Urinary bladder (tissue), 4 donors: ENCODE data around the gene APOH. TPM values are rescaled to one million over a fixed set of nuclear protein-coding genes. Genes with fewer than 3 reads are reported as not detected.

Experiments used
- DNase-seq: peaks from one replicate; pipeline ENCODE4 v3.0.0-alpha.2; 2015; ENCODE audit errors: extremely low spot score
- H3K27ac ChIP-seq: one replicate; pipeline ENCODE4 v1.5.1; 2013; ENCODE audit warnings: low read depth, mild to moderate bottlenecking, moderate library complexity
- H3K36me3 ChIP-seq: one replicate; pipeline ENCODE4 v1.6.1; 2013; ENCODE audit warnings: mild to moderate bottlenecking, moderate library complexity; ENCODE audit not compliant: insufficient read depth
- H3K4me1 ChIP-seq: one replicate; pipeline ENCODE4 v1.6.1; 2013; ENCODE audit warnings: mild to moderate bottlenecking, moderate library complexity; ENCODE audit not compliant: insufficient read depth
- H3K4me3 ChIP-seq: one replicate; pipeline ENCODE4 v1.5.1; 2013; ENCODE audit warnings: low read depth, low read length
- WGBS: extraction: QIAGEN DNeasy Blood & Tissue Kit; methylation state at CpG from one replicate; pipeline ENCODE4 v1.1.7; 2013; 5-methylcytosine and 5-hydroxymethylcytosine counted together
- polyA plus RNA-seq: library from polyadenylated mRNA; stranded (reverse); fragments of 200-250 nt; gene quantifications from one replicate; pipeline ENCODE4 v1.2.3, GENCODE V29; 2013
- small RNA-seq: library from RNA; depleted of rRNA; stranded (forward); fragments of <200 nt; gene quantifications from one replicate; pipeline ENCODE3, GENCODE V24; 2014
- total RNA-seq: library from RNA; depleted of rRNA; stranded (reverse); fragments of >200 nt; gene quantifications from one replicate; pipeline ENCODE4 v1.2.3, GENCODE V29; 2014
- donor health status: healthy with polysubstance abuse.
- donor health status: healthy.

APOH gene
- total and polyA plus RNA-seq, 2 donors, result 3.3 TPM; not detected in 1

DNA sequence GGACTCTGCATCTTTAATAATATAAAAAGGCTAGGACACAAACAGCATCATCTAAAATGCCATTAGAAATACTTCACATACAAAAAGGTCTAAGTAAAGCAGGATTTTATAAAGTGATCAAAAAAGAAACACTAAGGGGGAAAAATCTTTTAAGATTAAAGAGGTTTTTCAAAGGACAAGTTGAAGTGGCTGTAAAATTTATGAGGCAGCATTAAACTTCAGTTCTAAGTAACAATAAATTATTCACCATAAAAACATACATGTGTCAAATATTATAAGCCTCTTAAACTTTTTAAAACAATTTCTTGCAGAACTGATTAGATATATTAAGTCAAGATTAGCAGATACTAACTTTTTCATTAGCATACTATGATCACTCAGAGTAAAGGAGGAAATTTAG lies 58.0 kb downstream of the APOH start:
- Histone ChIP-seq H3K4me3 (no peak overlapping the region), H3K27ac (no peak overlapping the region), H3K4me1 (no peaks in the 10 kb centered on the region), H3K36me3 (no peaks in the 10 kb centered on the region)
- no peak for DNase-seq

DNA sequence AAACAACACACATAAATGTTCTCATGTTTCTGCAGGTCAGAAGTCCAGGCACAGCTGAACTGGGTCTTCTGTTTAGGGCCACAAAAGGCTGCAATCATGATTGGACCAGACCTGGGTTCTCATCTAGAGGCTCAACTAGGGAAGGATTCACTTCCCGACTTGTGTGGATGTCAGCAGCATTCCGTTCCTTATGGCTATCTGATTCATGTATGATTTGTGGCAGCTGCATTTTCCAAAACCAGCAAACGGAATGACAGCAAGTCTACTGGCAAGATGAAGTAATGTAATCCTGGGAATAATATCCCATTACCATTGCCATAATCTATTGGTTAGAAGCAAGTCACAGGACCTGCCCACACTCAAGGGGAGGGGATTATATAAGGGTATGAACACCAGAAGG lies 59.4 kb downstream of the APOH start:
- no peak overlapping the region for H3K4me3 ChIP-seq
- peak overlapping the region; percentile 10 for H3K27ac ChIP-seq
- H3K4me1 ChIP-seq, result no peaks in the 10 kb centered on the region
- H3K36me3 ChIP-seq, result no peaks in the 10 kb centered on the region
- WGBS, result 68% methylated on average over 3 of the region's 3 CpGs
- no peak for DNase-seq

DNA sequence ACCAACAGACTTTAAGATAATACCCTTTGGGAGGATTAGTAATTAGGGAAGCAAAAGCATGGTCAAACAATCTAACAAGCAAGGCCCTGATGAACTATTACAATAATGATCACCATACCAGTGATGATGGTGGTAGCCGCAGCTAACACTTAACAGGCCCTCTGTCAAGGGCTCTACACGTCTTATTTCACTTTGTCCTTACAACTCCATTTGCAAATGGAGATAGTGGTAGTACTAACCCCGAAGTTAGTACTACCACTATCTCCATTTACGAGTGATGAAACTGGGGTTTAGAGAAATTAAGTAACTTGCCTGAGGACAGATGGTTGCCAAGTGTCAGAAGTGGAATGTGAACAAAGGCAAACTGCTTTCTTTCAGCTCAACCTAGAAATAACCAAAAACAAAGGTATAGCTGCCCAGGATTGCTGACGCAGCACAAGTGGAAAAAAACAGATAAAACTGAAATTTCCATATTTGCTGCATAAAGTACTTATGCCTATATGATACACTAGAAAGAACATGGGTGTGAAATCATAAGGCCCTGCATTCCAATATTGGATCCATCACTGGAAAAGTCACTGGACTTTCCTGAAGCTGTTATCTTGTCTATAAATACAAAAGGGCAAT lies 61.9 kb downstream of the APOH start:
- DNase-seq, result no peak
- no peaks in the 10 kb centered on the region for H3K4me1 ChIP-seq
- H3K4me3 ChIP-seq, result no peak overlapping the region
- no peak overlapping the region for H3K27ac ChIP-seq
- WGBS, result 50% methylated on average over 5 of the region's 5 CpGs
- no peaks in the 10 kb centered on the region for H3K36me3 ChIP-seq

DNA sequence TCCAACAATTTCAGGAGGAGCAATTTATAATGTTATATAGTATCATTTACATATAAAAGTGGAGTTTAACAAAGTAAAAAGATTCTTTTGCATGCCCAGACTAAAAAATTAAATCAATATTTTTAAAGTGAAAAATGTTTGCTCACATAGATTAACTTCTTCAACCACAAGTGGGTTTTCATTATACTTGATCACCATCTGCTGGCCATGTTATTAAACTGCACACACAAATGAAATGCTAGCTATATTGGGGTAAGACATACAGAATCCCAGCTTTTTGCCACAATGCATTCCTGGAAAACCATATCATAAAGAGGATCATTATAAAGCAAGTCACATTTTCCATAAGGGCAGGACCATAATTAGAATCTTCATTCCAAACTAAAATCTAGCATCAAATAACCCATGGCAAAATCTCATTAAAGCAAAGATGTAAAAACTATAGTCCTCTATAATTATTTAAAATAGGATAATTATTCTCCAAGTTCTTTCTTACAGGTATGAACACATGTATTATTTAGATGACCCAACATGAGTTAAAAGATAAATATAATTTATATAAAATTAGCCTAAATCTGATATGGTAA lies 63.6 kb downstream of the APOH start:
- DNase-seq, result peak; percentile 26
- Histone ChIP-seq H3K36me3 (no peaks in the 10 kb centered on the region), H3K4me3 (no peak overlapping the region), H3K27ac (no peak overlapping the region), H3K4me1 (no peaks in the 10 kb centered on the region)

Small RNAs within 50 kb of the gene (small RNA-seq; reads per million reads assigned to genes)
- 0.09 reads per million for gene RNA5SP444

Other genes starting within 250 kb of the APOH start
- gene CEP112, start 37.3 kb downstream of the APOH start, total RNA-seq, result 36.6 TPM
- 12.4 TPM for gene CEP112, start 37.3 kb downstream of the APOH start, polyA plus RNA-seq
- gene PRKCA, start 73.2 kb upstream of the APOH start, total RNA-seq, result 24.4 TPM
- 15.6 TPM for gene PRKCA, start 73.2 kb upstream of the APOH start, polyA plus RNA-seq